GM23248 (cell line): ENCODE measurements around the gene HNF4A. TPM values are rescaled to one million over a fixed set of nuclear protein-coding genes. Genes with fewer than 3 reads are reported as not detected.

Experiments
- DNase-seq: peaks from one replicate; pipeline ENCODE4 v3.0.0-alpha.2; 2015
- H2AFZ ChIP-seq: fragments of 200-600 bp; sonication (generic); 2 replicates; pipeline ENCODE4 v1.6.1; 2016; ENCODE audit warnings: antibody characterized with exemption
- H3F3A ChIP-seq: fragments of 200-600 bp; sonication (generic); 2 replicates; pipeline ENCODE4 v1.6.1; 2016; ENCODE audit warnings: mild to moderate bottlenecking, antibody characterized with exemption, mixed run types; ENCODE audit not compliant: insufficient read depth
- H3K27ac ChIP-seq: fragments of 200-600 bp; sonication (generic); 2 replicates; pipeline ENCODE4 v1.5.1; 2016; ENCODE audit warnings: mild to moderate bottlenecking
- H3K27me3 ChIP-seq: fragments of 200-600 bp; sonication (generic); replicated peaks from 2 replicates; pipeline ENCODE4 v1.6.1; 2016; ENCODE audit warnings: mild to moderate bottlenecking; ENCODE audit not compliant: insufficient read depth
- H3K36me3 ChIP-seq: fragments of 200-600 bp; sonication (generic); 2 replicates; pipeline ENCODE4 v1.6.1; 2016; ENCODE audit warnings: low read depth, mild to moderate bottlenecking
- H3K4me1 ChIP-seq: fragments of 200-600 bp; sonication (generic); 2 replicates; pipeline ENCODE4 v1.6.1; 2016; ENCODE audit warnings: mild to moderate bottlenecking; ENCODE audit not compliant: insufficient read depth
- H3K4me2 ChIP-seq: fragments of 200-600 bp; sonication (generic); one replicate; pipeline ENCODE4 v1.6.1; 2016; ENCODE audit warnings: mild to moderate bottlenecking; ENCODE audit not compliant: unreplicated experiment
- H3K4me3 ChIP-seq: fragments of 200-600 bp; sonication (generic); 2 replicates; pipeline ENCODE4 v1.5.1; 2016; ENCODE audit warnings: mild to moderate bottlenecking
- H3K79me2 ChIP-seq: fragments of 200-600 bp; sonication (generic); 2 replicates; pipeline ENCODE4 v1.6.1; 2016; ENCODE audit warnings: mild to moderate bottlenecking; ENCODE audit not compliant: insufficient read depth
- H3K9ac ChIP-seq: fragments of 200-600 bp; sonication (generic); 2 replicates; pipeline ENCODE4 v1.6.1; 2016; ENCODE audit warnings: mild to moderate bottlenecking
- H3K9me2 ChIP-seq: fragments of 200-600 bp; sonication (generic); 2 replicates; pipeline ENCODE4 v1.6.1; 2016; ENCODE audit warnings: mixed run types, mild to moderate bottlenecking, moderate library complexity; ENCODE audit not compliant: insufficient read depth
- H3K9me3 ChIP-seq: fragments of 200-600 bp; sonication (generic); one replicate; pipeline ENCODE4 v1.6.1; 2017; ENCODE audit warnings: low read depth
- H4K20me1 ChIP-seq: fragments of 200-600 bp; sonication (generic); 2 replicates; pipeline ENCODE4 v1.6.0; 2016; ENCODE audit not compliant: insufficient read depth
- EZH2 ChIP-seq: fragments of 200-600 bp; sonication (generic); IDR thresholded peaks from 2 replicates; pipeline ENCODE4 v1.6.1; 2018; ENCODE audit warnings: antibody characterized with exemption, mild to moderate bottlenecking; ENCODE audit not compliant: insufficient read depth, poor library complexity, severe bottlenecking
- EZH2phosphoT487 ChIP-seq: fragments of 200-600 bp; sonication (generic); IDR thresholded peaks from 2 replicates; pipeline ENCODE4 v1.6.1; 2018; ENCODE audit warnings: antibody characterized with exemption, moderate library complexity, mild to moderate bottlenecking, low read depth; ENCODE audit not compliant: insufficient read depth
- WGBS, 2 experiments: methylation state at CpG; one replicate each; pipeline ENCODE4 v1.1.6; 2015 to 2017; ENCODE audit warnings: low lambda C conversion rate in 2 of 2, low coverage in 1 of 2; ENCODE audit errors: missing lambda C conversion rate in 2 of 2; 5-methylcytosine and 5-hydroxymethylcytosine counted together
- in situ Hi-C: fragments of 300-500 bp; cut with MboI; formaldehyde crosslinking; loops from 2 replicates; pipeline ENCODE4 v1.15.0; 2020
- polyA plus RNA-seq: library from polyadenylated mRNA; unstranded; fragments of >200 nt; fragmentation: Nextera tagmentation; extraction: Ambion mirVana; gene quantifications from 2 replicates; pipeline ENCODE4 v1.2.1, GENCODE V29; 2016
- total RNA-seq: library from RNA; depleted of rRNA; stranded (reverse); fragments of >200 nt; shearing (Covaris generic); gene quantifications from 2 replicates; pipeline ENCODE4 v1.2.3, GENCODE V29; 2014

Gene HNF4A
- total and polyA plus RNA-seq, 2 experiments from 2014 or later, result not detected

GRCh38 chr20:44413575-44414345 lies 58.3 kb downstream of the HNF4A start:
- in situ Hi-C loops, result no loop called here
- WGBS, 2 experiments, result 83 to 86% methylated on average over 13 to 14 of the region's 14 CpGs
- Histone ChIP-seq H3K27ac (no peak overlapping the region), H2AFZ (no peak overlapping the region), H3K4me1 (peaks cover 9% of the 10 kb centered on the region), H3F3A (0 out of 2 replicates have a peak, but pooled peaks cover 10% of the 10 kb centered on the region), H3K9me3 (no peaks in the 10 kb centered on the region), H4K20me1 (no peaks in the 10 kb centered on the region), H3K36me3 (no peaks in the 10 kb centered on the region), H3K79me2 (no peaks in the 10 kb centered on the region), H3K9me2 (no peaks in the 10 kb centered on the region), H3K27me3 (peaks cover 20% of the 10 kb centered on the region), H3K4me3 (no peak overlapping the region), H3K9ac (no peak overlapping the region), H3K4me2 (no peak overlapping the region)
- no peak for DNase-seq
- no peak for TF ChIP-seq EZH2
- TF ChIP-seq EZH2phosphoT487, result no peak

GRCh38 chr20:44414346-44414714 lies 58.8 kb downstream of the HNF4A start:
- DNase-seq, result no peak
- Histone ChIP-seq H3K9me2 (no peaks in the 10 kb centered on the region), H3K4me3 (no peak overlapping the region), H3K9ac (no peak overlapping the region), H3K36me3 (no peaks in the 10 kb centered on the region), H2AFZ (no peak overlapping the region), H3K9me3 (no peaks in the 10 kb centered on the region), H3K27me3 (peaks cover 20% of the 10 kb centered on the region), H3K79me2 (no peaks in the 10 kb centered on the region), H3K4me1 (peaks cover 4% of the 10 kb centered on the region; the same call in 1 of the 2 replicates), H4K20me1 (no peaks in the 10 kb centered on the region), H3F3A (0 out of 2 replicates have a peak, but pooled peaks cover 7% of the 10 kb centered on the region), H3K27ac (no peak overlapping the region), H3K4me2 (no peak overlapping the region)
- in situ Hi-C loops, result no loop called here
- TF ChIP-seq EZH2 (no peak), EZH2phosphoT487 (no peak)
- WGBS, 2 experiments, result 59% methylated on average over 16 of the region's 16 CpGs

- TF ChIP-seq EZH2, result no peak
- no peak for TF ChIP-seq EZH2phosphoT487
- no peak overlapping the region for H3K4me2 ChIP-seq
- H3F3A ChIP-seq, result 0 out of 2 replicates have a peak, but pooled peaks cover 2% of the 10 kb centered on the region
- in situ Hi-C loops, result no loop called here
- no peaks in the 10 kb centered on the region for H4K20me1 ChIP-seq
- peaks cover 20% of the 10 kb centered on the region for H3K27me3 ChIP-seq
- no peak overlapping the region for H2AFZ ChIP-seq
- no peak overlapping the region for H3K4me3 ChIP-seq
- H3K4me1 ChIP-seq, result no peaks in the 10 kb centered on the region
- no peaks in the 10 kb centered on the region for H3K9me2 ChIP-seq
- DNase-seq, result no peak
- no peak overlapping the region for H3K27ac ChIP-seq
- H3K36me3 ChIP-seq, result no peaks in the 10 kb centered on the region
- H3K79me2 ChIP-seq, result no peaks in the 10 kb centered on the region
- no peaks in the 10 kb centered on the region for H3K9me3 ChIP-seq
- no peak overlapping the region for H3K9ac ChIP-seq
Observed at GRCh38 chr20:44414808-44415207, 59.3 kb downstream of the HNF4A start.

GRCh38 chr20:44415833-44416715 lies 60.6 kb downstream of the HNF4A start:
- no peaks in the 10 kb centered on the region for H3F3A ChIP-seq
- TF ChIP-seq EZH2phosphoT487 (no peak), EZH2 (no peak)
- 76% methylated on average over 13 of the region's 13 CpGs for WGBS, 2 experiments
- no peak overlapping the region for H3K4me3 ChIP-seq
- no peak overlapping the region for H3K27ac ChIP-seq
- H3K9me2 ChIP-seq, result no peaks in the 10 kb centered on the region
- H2AFZ ChIP-seq, result no peak overlapping the region
- no peak overlapping the region for H3K4me2 ChIP-seq
- H4K20me1 ChIP-seq, result no peaks in the 10 kb centered on the region
- H3K36me3 ChIP-seq, result no peaks in the 10 kb centered on the region
- H3K79me2 ChIP-seq, result no peaks in the 10 kb centered on the region
- no peaks in the 10 kb centered on the region for H3K9me3 ChIP-seq
- DNase-seq, result no peak
- in situ Hi-C loops, result no loop called here
- peaks cover 20% of the 10 kb centered on the region for H3K27me3 ChIP-seq
- H3K9ac ChIP-seq, result no peak overlapping the region
- no peaks in the 10 kb centered on the region for H3K4me1 ChIP-seq
